ENCODE results near the gene IFT88. TPM values are rescaled to one million over a fixed set of nuclear protein-coding genes. Genes with fewer than 3 reads are reported as not detected.

IFT88 gene
- total RNA-seq, 1 donor from 2014 or later = 15.3 TPM

- Histone ChIP-seq H3K4me3 (no peak overlapping the region), H3K27ac (no peak overlapping the region)
- ATAC-seq = no peak
Observed at GRCh38 chr13:20654156-20654555, 87.2 kb downstream of the IFT88 start.

DNA sequence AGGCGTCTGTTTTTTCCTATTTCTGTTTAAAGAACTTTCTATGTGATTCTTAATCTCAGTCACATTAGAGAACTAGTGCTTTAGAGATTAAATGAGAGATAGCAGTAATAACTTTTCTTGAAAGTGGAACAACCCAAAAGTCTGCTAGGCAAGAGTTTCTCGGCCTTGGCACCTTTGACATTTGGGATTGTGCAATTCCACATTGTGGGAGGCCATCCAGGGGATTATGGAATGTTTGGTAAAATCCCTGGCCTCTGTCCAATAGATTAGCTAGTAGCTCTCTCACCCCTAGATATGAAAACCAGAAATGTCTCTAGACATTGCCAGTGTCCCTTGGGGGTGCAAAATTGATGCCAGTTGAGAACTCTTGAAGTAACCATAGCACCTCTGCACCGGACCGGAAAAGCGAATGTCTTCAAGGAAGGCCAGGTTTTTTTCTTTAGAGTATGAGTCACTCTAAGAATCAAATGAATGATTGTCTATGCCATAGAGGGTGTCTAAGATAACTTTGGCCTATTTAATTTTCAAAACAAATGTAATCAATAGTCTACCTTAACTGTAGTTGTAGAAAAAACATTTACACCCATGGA is 91.6 kb downstream of the IFT88 start:
- DNase-seq (no peak), ATAC-seq (no peak)
- Histone ChIP-seq H3K27ac (no peak overlapping the region), H3K4me3 (no peak overlapping the region), H3K27me3 (ENCODE audit: low read depth) (no peaks in the 10 kb centered on the region), H3K36me3 (peaks cover 3% of the 10 kb centered on the region), H3K9me3 (no peaks in the 10 kb centered on the region), H3K4me1 (no peaks in the 10 kb centered on the region)
- TF ChIP-seq CTCF (IDR thresholded peaks at IDR 0.05) = no peak
- intact Hi-C loops (cut with DNase I) = no loop called here

More at GRCh38 chr13:20654156-20654555, 87.2 kb downstream of the IFT88 start:
- Histone ChIP-seq H3K9me3 (no peaks in the 10 kb centered on the region), H3K36me3 (no peaks in the 10 kb centered on the region), H3K27me3 (ENCODE audit: low read depth) (no peaks in the 10 kb centered on the region), H3K4me1 (no peaks in the 10 kb centered on the region)
- no peak for TF ChIP-seq CTCF (IDR thresholded peaks at IDR 0.05)
- DNase-seq = no peak
- intact Hi-C loops (cut with DNase I) = no loop called here

DNA sequence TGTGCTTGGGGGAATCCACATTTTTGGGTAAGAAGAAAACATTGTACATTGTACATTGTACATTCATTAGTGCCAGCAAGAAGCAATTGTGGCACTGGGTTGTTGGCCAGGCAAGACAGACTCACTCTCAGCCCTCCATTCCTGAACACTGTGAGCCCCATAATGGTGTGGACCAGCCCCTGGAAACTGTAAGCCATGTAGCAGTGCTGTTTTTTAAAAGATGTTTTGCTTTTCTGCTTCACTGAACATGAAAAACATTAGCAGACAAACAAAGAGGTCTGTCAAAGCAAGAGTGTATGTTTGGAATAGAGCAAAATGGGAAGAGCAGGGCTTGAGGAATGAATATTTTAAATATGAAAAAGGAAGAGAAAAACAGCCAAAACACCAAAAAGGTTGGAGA is 97.4 kb downstream of the IFT88 start:
- intact Hi-C loops (cut with DNase I) = no loop called here
- no peaks in the 10 kb centered on the region for H3K27me3 ChIP-seq (ENCODE audit: low read depth)
- no peak overlapping the region for H3K4me3 ChIP-seq
- no peaks in the 10 kb centered on the region for H3K9me3 ChIP-seq
- TF ChIP-seq CTCF (IDR thresholded peaks at IDR 0.05) = no peak
- peaks cover 9% of the 10 kb centered on the region for H3K36me3 ChIP-seq
- DNase-seq (no peak), ATAC-seq (no peak)
- H3K27ac ChIP-seq = no peak overlapping the region
- no peaks in the 10 kb centered on the region for H3K4me1 ChIP-seq

DNA sequence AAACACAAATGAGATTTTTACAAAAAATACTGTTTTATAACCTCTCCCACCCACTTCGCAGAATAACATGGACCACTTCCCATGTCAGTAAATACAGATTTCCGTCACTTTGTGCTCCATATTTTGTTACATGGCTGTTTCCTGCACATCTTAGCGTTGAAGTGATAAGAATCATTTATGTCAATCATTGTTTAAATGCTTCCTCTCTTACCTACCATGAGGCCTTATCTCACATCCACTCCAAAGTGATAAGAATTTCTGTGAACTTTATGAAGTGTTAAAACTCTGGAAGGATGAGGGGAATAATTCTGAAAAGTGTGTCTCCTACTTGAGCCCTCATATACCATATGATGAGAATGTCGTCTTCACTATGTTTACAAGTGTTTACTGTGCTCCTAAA is 100.0 kb downstream of the IFT88 start:
- Histone ChIP-seq H3K27ac (no peak overlapping the region), H3K4me1 (no peaks in the 10 kb centered on the region), H3K36me3 (peaks cover 9% of the 10 kb centered on the region), H3K4me3 (no peak overlapping the region), H3K9me3 (no peaks in the 10 kb centered on the region), H3K27me3 (ENCODE audit: low read depth) (no peaks in the 10 kb centered on the region)
- DNase-seq (no peak), ATAC-seq (no peak)
- intact Hi-C loops (cut with DNase I) = no loop called here
- TF ChIP-seq CTCF (IDR thresholded peaks at IDR 0.05) = no peak

DNA sequence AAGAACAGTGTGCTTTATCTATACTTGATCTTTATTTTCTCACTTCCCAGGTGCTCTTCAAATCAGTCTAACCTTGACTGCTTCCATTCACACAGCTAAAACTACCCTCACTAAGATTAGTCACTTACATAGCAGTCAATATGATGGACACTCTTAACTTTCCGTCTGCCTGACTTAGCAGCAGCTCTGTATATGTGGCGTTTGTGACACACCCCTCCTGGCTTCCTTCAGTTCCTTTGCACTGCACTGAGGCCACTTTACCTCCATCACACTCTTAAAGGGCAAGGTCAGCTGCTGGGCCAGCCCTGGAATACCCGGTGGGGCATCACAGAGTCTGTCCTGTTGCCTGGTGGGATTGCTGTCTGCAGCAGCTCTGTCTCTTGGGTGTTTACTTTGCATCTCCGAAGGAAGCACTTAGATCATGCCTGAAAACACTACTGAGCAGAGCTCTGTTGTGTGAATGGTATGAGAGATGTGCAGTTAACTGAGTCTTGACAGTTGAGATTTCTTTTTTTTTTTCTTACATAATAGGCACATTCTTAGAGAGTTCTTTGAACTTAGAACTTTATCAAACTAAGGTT is 101.0 kb downstream of the IFT88 start:
- no peaks in the 10 kb centered on the region for H3K9me3 ChIP-seq
- DNase-seq = no peak
- H3K27me3 ChIP-seq (ENCODE audit: low read depth) = no peaks in the 10 kb centered on the region
- no peak overlapping the region for H3K27ac ChIP-seq
- no peak for TF ChIP-seq CTCF (IDR thresholded peaks at IDR 0.05)
- no peak for ATAC-seq
- no peak overlapping the region for H3K4me3 ChIP-seq
- H3K36me3 ChIP-seq = peaks cover 9% of the 10 kb centered on the region
- intact Hi-C loops (cut with DNase I) = no loop called here
- H3K4me1 ChIP-seq = no peaks in the 10 kb centered on the region

Measured in lower lobe of right lung (tissue), 2 donors.